SK-N-SH (cell line): ENCODE data around the gene TAF6. TPM values are rescaled to one million over a fixed set of nuclear protein-coding genes. Genes with fewer than 3 reads are reported as not detected.

ENCODE experiments used
- CTCF ChIA-PET: fragments of 300-600, 350-600 bp; formaldehyde crosslinking; extraction: SDS; loops from one replicate; lab custom pipeline; 2021; lab: Yijun Ruan, JAX
- POLR2A ChIA-PET: fragments of 350-600 bp; sonication (Branson Sonifier 250); formaldehyde crosslinking; extraction: SDS; loops from one replicate; lab custom pipeline; 2020; ENCODE audit warnings: antibody characterized with exemption, inconsistent platforms; lab: Yijun Ruan, JAX
- DNase-seq: peaks from one replicate; pipeline ENCODE4 v3.0.0; 2012
- H2AFZ ChIP-seq: fragments of 200-600 bp; sonication (generic); 2 replicates; pipeline ENCODE4 v1.8.1; 2016; ENCODE audit warnings: antibody characterized with exemption, mild to moderate bottlenecking, low read depth
- H3F3A ChIP-seq: fragments of 200-600 bp; sonication (generic); replicated peaks from 2 replicates; pipeline ENCODE3; 2016; ENCODE audit warnings: antibody characterized with exemption, mild to moderate bottlenecking; ENCODE audit not compliant: insufficient read depth
- H3K27ac ChIP-seq, 2 experiments: fragments of 200-500 bp in 1 of 2; fragments of 200-600 bp in 1 of 2; sonication (Bioruptor generic) in 1 of 2; sonication (generic), shearing (Covaris generic) in 1 of 2; 2 replicates each; pipeline versions ENCODE4 v1.5.1 to v1.6.1; 2014 to 2016; ENCODE audit warnings: low read depth in 2 of 2, inconsistent platforms in 1 of 2, low read length in 1 of 2, mild to moderate bottlenecking in 1 of 2, mixed read lengths in 1 of 2
- H3K27me3 ChIP-seq: fragments of 200-600 bp; sonication (generic), shearing (Covaris generic); 2 replicates; pipeline ENCODE4 v1.6.1; 2016; ENCODE audit warnings: mixed run types; ENCODE audit not compliant: insufficient read depth
- H3K36me3 ChIP-seq, 2 experiments: fragments of 200-500 bp in 1 of 2; fragments of 200-600 bp in 1 of 2; sonication (Bioruptor generic) in 1 of 2; sonication (generic) in 1 of 2; replicated peaks in 1 of 2; 2 replicates each; pipeline versions ENCODE3 to v1.5.1; 2014 to 2016; ENCODE audit warnings: low read length in 1 of 2, mild to moderate bottlenecking in 1 of 2; ENCODE audit not compliant: insufficient read depth in 2 of 2, control insufficient read depth in 1 of 2
- H3K4me1 ChIP-seq, 2 experiments: fragments of 200-500 bp in 1 of 2; fragments of 200-600 bp in 1 of 2; sonication (Bioruptor generic) in 1 of 2; sonication (generic), shearing (Covaris generic) in 1 of 2; 2 replicates each; pipeline versions ENCODE4 v1.5.1 to v1.6.1; 2014 to 2016; ENCODE audit warnings: low read depth in 1 of 2, low read length in 1 of 2, mixed run types in 1 of 2; ENCODE audit not compliant: insufficient read depth in 2 of 2, control insufficient read depth in 1 of 2
- H3K4me2 ChIP-seq: fragments of 200-600 bp; sonication (generic), shearing (Covaris generic); 2 replicates; pipeline ENCODE4 v1.6.1; 2017; ENCODE audit warnings: mixed run types
- H3K4me3 ChIP-seq, 2 experiments: fragments of 200-500 bp in 1 of 2; fragments of 200-600 bp in 1 of 2; sonication (Bioruptor generic) in 1 of 2; sonication (generic), shearing (Covaris generic) in 1 of 2; 2 replicates each; pipeline versions ENCODE4 v1.5.1 to v1.8.1; 2014 to 2016; ENCODE audit warnings: low read depth in 2 of 2, inconsistent platforms in 1 of 2, low read length in 1 of 2, mild to moderate bottlenecking in 1 of 2, mixed read lengths in 1 of 2, moderate library complexity in 1 of 2
- H3K79me2 ChIP-seq: fragments of 200-600 bp; sonication (generic); 2 replicates; pipeline ENCODE4 v1.8.1; 2017; ENCODE audit warnings: mild to moderate bottlenecking; ENCODE audit not compliant: insufficient read depth
- H3K9ac ChIP-seq: fragments of 200-600 bp; sonication (generic); 2 replicates; pipeline ENCODE4 v1.6.1; 2017; ENCODE audit warnings: mixed run types
- H3K9me2 ChIP-seq: fragments of 200-600 bp; sonication (generic); 2 replicates; pipeline ENCODE4 v1.6.1; 2017; ENCODE audit warnings: mixed run types
- H3K9me3 ChIP-seq: fragments of 200-600 bp; sonication (generic); 2 replicates; pipeline ENCODE4 v1.6.1; 2017; ENCODE audit warnings: mixed run types, mild to moderate bottlenecking, moderate library complexity
- H4K20me1 ChIP-seq: fragments of 200-600 bp; sonication (generic); 2 replicates; pipeline ENCODE4 v1.6.1; 2017; ENCODE audit warnings: mild to moderate bottlenecking, mixed run types; ENCODE audit not compliant: insufficient read depth
- MEF2A ChIP-seq: IDR thresholded peaks from 2 replicates; pipeline ENCODE4 v1.4.0; 2012; ENCODE audit warnings: low read depth, borderline replicate concordance
- PBX3 ChIP-seq: IDR thresholded peaks from 2 replicates; pipeline ENCODE4; 2012
- REST ChIP-seq: IDR thresholded peaks from 2 replicates; pipeline ENCODE4 v1.6.1; 2012; ENCODE audit warnings: mild to moderate bottlenecking, low read depth, low read length, moderate library complexity
- SMC3 ChIP-seq: IDR thresholded peaks from 2 replicates; pipeline ENCODE4 v1.6.1; 2012; ENCODE audit warnings: low read depth, low read length, improper control_type of control experiment
- TAF1 ChIP-seq: IDR thresholded peaks from 2 replicates; pipeline ENCODE4 v1.6.1; 2012; ENCODE audit warnings: low read depth, mild to moderate bottlenecking, low read length, moderate library complexity, borderline replicate concordance
- USF1 ChIP-seq: IDR thresholded peaks from 2 replicates; pipeline ENCODE4 v1.4.0; 2012; ENCODE audit warnings: low read depth, borderline replicate concordance
- WGBS: methylation state at CpG from one replicate; pipeline ENCODE4 v1.1.6; 2017; ENCODE audit warnings: low lambda C conversion rate; 5-methylcytosine and 5-hydroxymethylcytosine counted together
- polyA plus RNA-seq, 3 experiments: library from polyadenylated mRNA; depleted of rRNA; stranded (reverse); fragments of >200 nt; gene quantifications; 2 replicates each; pipeline ENCODE4 v1.2.3, GENCODE V29; 2012
- TF ChIP-seq, protein P1 (sequence below): fragments of 150-350 bp; IDR thresholded peaks from 2 replicates; pipeline ENCODE4 v1.6.1; 2016; ENCODE audit warnings: mild to moderate bottlenecking, low read depth, low read length

Gene TAF6
- polyA plus RNA-seq, 1 of the 3 experiments (the other 2 are of a cell fraction) = 70.5 TPM

- no peak for TF ChIP-seq PBX3
- TF ChIP-seq, protein P1, sequence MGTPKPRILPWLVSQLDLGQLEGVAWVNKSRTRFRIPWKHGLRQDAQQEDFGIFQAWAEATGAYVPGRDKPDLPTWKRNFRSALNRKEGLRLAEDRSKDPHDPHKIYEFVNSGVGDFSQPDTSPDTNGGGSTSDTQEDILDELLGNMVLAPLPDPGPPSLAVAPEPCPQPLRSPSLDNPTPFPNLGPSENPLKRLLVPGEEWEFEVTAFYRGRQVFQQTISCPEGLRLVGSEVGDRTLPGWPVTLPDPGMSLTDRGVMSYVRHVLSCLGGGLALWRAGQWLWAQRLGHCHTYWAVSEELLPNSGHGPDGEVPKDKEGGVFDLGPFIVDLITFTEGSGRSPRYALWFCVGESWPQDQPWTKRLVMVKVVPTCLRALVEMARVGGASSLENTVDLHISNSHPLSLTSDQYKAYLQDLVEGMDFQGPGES = no peak
These were observed 11.9 kb downstream of the TAF6 start (continued) for GRCh38 chr7:100107125-100107737.

DNA sequence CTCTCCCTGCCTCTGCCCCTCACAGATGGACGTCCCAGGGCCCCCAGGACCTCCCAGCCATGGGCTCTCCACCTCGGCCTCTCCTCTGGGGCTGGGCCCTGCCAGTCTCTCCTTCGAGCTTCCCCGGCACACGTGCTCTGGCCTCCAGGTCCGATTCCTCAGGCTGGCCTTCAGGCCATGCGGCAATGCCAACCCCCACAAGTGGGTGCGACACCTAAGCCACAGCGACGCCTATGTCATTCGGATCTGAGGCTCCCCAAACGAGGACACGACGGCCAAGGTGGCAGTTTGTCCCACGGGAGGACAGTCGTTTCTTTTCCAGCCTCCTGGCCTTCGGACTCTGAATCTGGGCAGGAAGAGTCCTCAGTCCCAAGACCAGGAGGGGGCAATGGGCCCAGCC is 12.5 kb downstream of the TAF6 start:
- Histone ChIP-seq H3K4me2 (no peak overlapping the region), H4K20me1 (no peaks in the 10 kb centered on the region), H3K27me3 (no peaks in the 10 kb centered on the region), H3K9me2 (no peaks in the 10 kb centered on the region), H3K9ac (no peak overlapping the region), H3F3A (peaks cover 42% of the 10 kb centered on the region), H3K4me3 (no peak overlapping the region), H2AFZ (no peak overlapping the region), H3K79me2 (peaks cover 13% of the 10 kb centered on the region), H3K4me1 (peaks cover 6 to 8% of the 10 kb centered on the region in 2 experiments; a peak in 3 of 4 replicates), H3K36me3 (peaks cover 38 to 47% of the 10 kb centered on the region in 2 experiments), H3K27ac (no peak overlapping the region), H3K9me3 (no peaks in the 10 kb centered on the region)
- WGBS = 91% methylated on average over 17 of the region's 17 CpGs
- CTCF ChIA-PET = no interaction called here
- POLR2A ChIA-PET = interaction anchor here (1.5 kb wide), 1 partner anchor 14 kb away, joined by 3 read pairs; no protein-coding TSS in a partner anchor
- DNase-seq = no peak
- no peak for TF ChIP-seq TAF1
- TF ChIP-seq MEF2A = no peak

GRCh38 chr7:100105534-100105933 is 13.6 kb downstream of the TAF6 start:
- H3K79me2 ChIP-seq = peaks cover 20% of the 10 kb centered on the region
- H2AFZ ChIP-seq = no peak overlapping the region
- H3K27ac ChIP-seq = no peak overlapping the region
- no peaks in the 10 kb centered on the region for H3K27me3 ChIP-seq
- H3K9me2 ChIP-seq = no peaks in the 10 kb centered on the region
- DNase-seq = no peak
- ChIA-PET CTCF (interaction anchor here (1.6 kb wide), 1 partner anchor 27 kb away, joined by 5 read pairs; no protein-coding TSS in a partner anchor), POLR2A (interaction anchor here (0.7 to 1.5 kb wide), 3 partner anchors 15 to 55 kb away, joined by 3 read pairs; no protein-coding TSS in a partner anchor)
- no peak overlapping the region for H3K4me2 ChIP-seq
- H3K9me3 ChIP-seq = no peaks in the 10 kb centered on the region
- TF ChIP-seq SMC3 (no peak), REST (no peak), USF1 (no peak)
- H3K4me1 ChIP-seq = peaks cover 6 to 8% of the 10 kb centered on the region in 2 experiments; a peak in 3 of 4 replicates
- peaks cover 40% of the 10 kb centered on the region for H3F3A ChIP-seq
- H3K4me3 ChIP-seq = no peak overlapping the region
- 98% methylated on average over 4 of the region's 4 CpGs for WGBS
- H3K36me3 ChIP-seq = peaks cover 32 to 39% of the 10 kb centered on the region in 2 experiments
- H3K9ac ChIP-seq = no peak overlapping the region
- peaks cover 4% of the 10 kb centered on the region; the same call in 1 of the 2 replicates for H4K20me1 ChIP-seq
